Amygdala (tissue), 56 donors: Measurements from ENCODE around the gene SRRT.
"Not testable (repeated sequence)": the region's sequence is repeated elsewhere in the genome, so short reads cannot be mapped to it uniquely, and the experiment has no call there.

Experiments used
- DNase-seq, 56 donors: peaks; one replicate each; lab custom pipeline; 2025; lab: John Stamatoyannopoulos, UW

Gene SRRT

GRCh38 chr7:100892364-100893317 lies 17.7 kb downstream of the SRRT start:
- DNase-seq, result no peak

- DNase-seq, result no peak
Observed at GRCh38 chr7:100893318-100893895, 18.5 kb downstream of the SRRT start.

DNA sequence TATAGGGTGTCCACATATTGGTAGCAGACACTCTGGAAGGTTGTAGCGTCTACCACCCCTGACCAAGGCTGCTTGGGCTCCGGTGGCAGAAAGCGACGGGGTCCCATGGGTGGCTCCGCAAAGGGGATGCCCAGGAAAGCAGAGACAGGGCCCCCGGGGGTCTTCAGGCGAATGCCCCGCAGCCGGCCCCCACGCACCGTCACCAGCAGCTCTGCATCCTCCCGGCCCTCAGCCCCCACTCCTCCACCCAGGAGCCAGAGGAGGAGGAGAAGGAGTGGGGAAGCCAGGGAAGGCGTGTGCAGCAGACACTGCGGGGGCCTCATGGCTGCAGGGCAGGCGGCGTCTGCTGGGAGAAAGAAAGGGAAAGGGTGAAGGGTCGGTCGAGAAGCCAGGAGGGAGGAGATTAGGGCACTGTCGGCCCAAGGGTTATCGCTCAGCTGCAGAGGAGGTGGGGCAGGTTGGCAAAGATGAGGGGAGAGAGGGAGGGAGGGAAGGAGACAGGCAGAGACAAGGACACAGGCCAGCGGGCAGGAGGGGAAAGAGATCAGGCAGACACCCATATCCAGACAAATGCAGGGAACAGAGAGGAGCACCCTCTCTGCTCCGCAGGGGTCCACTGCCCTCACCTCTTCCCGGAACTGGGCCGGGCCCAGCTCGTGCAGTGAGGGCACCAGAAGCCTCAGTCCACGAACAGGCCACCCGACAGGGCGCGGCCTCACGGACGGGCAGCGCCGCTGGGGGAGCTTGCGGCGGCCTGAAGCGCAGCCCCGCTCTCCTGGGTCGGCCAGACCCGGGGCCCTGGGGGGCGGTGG lies 19.2 kb downstream of the SRRT start:
- DNase-seq, result no peak

DNA sequence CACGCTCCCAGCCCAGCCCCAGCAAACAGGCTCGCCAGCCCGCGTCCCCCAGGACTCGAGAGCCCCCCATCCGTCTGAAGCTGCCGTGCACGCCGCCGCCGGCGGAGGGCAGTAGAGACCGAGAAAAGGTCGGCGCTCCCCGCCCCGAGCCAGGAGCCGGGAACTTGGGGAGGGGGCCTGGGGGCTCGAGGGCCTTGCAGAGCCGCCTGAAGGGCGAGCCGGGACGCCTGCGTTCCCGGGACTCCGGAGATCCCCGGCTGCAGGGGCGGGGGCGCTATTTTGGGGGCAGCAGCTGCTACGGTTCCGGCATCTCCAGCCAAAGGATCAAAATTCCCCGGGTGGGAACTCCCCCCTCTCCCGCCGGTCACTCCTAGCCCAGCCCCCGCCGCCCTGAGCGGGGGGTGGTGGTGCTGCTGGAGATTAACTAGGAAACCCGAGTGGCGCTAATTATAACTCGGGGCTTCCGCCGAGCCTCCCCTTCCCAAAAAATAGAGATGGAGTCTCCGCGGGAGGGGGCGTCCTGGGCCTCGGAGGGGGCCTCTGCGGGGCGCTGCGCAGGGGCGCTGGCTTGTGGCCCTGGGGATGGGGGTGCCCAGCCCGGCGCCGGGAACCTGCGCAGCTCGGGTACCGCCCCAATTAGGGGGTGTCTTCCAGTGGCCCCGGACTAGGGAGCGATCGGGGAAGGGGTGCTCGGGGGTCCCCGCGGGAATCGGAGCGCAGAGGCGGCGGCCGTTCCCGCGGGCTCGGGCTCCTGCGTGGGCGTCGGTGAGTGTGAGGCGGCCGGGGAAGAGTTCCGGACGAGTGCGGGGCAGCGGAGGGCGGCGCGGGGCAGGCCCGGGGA lies 20.2 kb downstream of the SRRT start:
- DNase-seq, result peak in 24 of 56 donors; percentile 15 to 58 (median 35)

DNA sequence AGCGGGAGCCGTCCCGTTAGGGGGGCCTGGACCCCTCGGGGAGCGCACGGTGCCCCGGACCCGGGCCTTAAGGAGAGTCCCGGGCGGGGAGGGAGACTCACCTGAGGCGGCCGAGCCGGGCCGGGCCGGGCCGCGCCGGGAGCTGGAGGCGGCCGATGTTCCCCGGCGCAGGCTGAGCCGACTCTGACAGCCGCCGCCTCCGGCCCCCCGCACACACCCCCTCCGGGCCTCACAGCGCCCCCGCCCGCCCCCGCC lies 20.7 kb downstream of the SRRT start, which contains the start of gene ACHE:
Gene ACHE (minus strand): TSS at position 188 of the 255 bp plus-strand sequence. CDS start 1,656 bp downstream, outside the sequence.
- no peak for DNase-seq

- peak in 9 of 56 donors; percentile 15 to 72 (median 26) for DNase-seq
Observed at GRCh38 chr7:100895956-100896731, 21.2 kb downstream of the SRRT start.

GRCh38 chr7:100896732-100897608 lies 22.1 kb downstream of the SRRT start:
- DNase-seq, result peak in 32 of 56 donors; percentile 17 to 80 (median 44)

DNA sequence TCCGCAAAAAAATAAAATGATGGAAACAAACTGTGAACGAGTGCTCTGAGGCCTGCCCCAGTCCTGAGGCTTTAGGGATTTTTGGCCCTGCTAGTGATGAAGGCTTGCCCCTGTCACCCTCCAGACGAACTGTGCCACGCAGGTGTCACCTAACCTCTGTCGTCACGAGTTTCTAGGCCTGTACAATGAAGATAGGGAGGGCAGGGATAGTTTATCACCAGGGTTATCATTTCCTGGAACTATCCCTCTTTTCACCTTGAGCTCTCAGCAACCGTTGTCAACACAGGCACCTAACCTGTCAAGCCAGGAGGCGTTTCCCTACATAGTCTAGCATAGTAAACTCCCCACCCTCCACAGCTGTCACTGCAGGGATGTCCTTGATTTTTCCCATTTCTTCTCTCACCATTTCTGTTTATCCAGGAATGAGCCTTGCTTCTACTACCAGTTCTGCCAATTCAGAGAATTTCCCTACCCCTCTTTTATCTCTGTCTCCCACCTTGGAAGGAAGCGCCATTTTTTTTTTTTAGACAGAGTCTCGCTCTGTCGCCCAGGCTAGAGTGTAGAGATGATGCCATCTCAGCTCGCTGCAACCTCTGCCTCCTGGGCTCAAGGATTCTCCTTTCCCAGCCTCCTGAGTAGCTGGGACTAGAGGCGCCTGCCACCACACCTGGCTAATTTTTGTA lies 23.0 kb downstream of the SRRT start:
- DNase-seq, result no peak

DNA sequence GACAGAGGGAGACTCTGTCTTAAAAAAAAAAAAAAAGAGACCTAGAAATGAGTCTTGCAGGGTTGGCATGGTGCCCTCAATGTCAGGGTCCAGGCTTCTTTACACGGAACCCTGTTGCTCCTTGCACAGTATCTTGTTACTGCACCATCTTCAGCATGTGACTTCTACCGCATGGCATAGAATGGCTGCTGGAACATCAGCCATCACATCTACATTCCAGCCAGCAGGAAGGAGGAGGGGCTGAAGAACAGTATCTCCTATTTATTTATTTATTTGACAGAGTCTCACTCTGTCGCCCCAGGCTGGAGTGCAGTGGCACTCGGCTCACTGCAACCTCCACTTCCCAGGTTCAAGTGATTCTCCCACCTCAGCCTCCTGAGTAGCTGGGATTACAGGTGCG lies 24.5 kb downstream of the SRRT start:
- no peak for DNase-seq

DNA sequence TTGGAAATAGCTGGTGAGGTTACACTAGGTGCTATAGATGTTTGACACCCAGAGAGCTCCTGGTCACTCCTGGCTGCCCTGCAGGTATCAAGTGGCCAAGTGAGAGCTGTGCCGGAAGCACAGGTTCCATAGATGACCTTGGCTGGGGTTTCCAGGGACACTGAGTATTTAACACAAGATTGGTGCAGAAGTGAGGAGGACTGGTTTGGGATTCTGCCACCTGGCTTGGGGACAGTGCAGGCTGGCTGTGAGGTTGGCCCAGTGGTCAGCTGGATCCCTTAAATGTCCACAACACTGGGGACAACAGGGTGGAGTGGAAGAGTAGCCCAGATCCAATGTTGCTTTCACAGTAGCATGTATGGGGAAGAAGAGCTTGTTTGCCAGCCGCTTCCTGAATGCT lies 26.1 kb downstream of the SRRT start:
- DNase-seq, result no peak

- no peak for DNase-seq
Observed at GRCh38 chr7:100901921-100902332, 27.0 kb downstream of the SRRT start.

- DNase-seq, result no peak
Observed at GRCh38 chr7:100902638-100903037, 27.7 kb downstream of the SRRT start.

- DNase-seq, result no peak
Observed at GRCh38 chr7:100908512-100908911, 33.6 kb downstream of the SRRT start.

DNA sequence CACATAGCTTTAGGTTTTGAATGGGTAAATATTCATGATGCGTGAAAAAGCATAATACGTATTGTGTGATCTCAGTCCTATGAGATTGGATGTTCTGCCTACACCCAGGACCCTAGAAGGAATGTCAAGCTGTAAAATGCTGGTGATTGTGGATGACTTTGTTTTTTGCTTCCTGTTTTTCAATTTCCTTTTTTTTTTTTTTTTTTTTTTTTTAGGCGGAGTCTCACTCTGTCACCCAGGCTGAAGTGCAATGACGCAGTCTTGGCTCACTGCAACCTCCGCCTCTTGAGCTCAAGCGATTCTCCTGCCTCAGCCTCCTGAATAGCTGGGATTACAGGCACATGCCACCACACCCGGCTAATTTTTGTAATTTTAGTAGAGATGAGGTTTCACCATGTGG lies 35.5 kb downstream of the SRRT start:
- not testable (repeated sequence) for DNase-seq

DNA sequence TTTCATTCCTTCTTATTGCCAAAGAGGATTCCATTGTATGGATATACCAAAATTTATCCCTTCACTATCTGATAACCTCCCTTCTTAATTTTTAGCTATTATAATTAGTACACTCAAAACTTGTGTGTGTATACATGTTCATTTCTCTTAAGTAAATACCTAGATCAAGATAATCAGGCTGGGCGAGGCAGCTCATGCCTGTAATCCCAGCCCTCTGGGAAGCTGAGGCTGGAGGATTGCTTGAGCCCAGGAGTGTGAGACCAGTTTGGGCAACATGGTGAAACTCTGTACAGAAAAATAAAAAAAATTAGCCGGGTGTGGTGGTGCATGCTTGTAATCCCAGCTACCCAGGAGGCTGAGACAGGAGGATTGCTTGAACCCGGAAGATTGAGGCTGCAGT lies 36.6 kb downstream of the SRRT start:
- no peak for DNase-seq

GRCh38 chr7:100914208-100914878 lies 39.4 kb downstream of the SRRT start:
- DNase-seq, result no peak

- no peak for DNase-seq
Observed at GRCh38 chr7:100914879-100915447, 40.1 kb downstream of the SRRT start.
